Ecto neural progenitor cell (in vitro differentiated cells): Measurements from ENCODE around the gene DCLK2.

ENCODE experiments used
- DNase-seq: peaks from one replicate; pipeline ENCODE4 v3.0.0-alpha.2; 2018; ENCODE audit warnings: low spot score

The DCLK2 gene

DNA sequence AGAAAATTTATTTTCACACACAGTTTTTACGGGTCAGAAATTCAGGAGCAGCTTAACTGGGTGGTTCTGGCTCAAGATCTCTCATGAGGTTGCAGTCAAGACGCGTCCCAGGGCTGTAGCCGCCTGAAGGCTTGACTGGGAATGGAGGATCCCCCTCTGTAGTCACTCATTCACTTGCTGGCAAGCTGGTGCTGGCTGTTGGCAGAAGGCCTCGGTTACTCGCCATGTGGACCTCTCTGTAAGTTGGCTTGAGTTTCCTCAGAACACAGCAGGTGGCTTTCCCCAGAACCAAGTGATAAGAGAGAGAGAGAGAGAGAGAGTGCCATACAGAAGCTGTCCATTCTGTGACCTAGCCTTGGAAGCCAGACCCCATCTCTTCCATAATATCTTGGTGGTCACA, 132.8 kb downstream of the DCLK2 start:
- no peak for DNase-seq

GRCh38 chr4:150211799-150212445, 133.7 kb downstream of the DCLK2 start:
- no peak for DNase-seq

GRCh38 chr4:150212485-150212884, 134.2 kb downstream of the DCLK2 start:
- no peak for DNase-seq

GRCh38 chr4:150212927-150213326, 134.7 kb downstream of the DCLK2 start:
- no peak for DNase-seq

- DNase-seq = no peak
These were observed 137.4 kb downstream of the DCLK2 start for GRCh38 chr4:150215601-150216000.

- no peak for DNase-seq
These were observed 138.5 kb downstream of the DCLK2 start for GRCh38 chr4:150216726-150217125.

- no peak for DNase-seq
These were observed 138.9 kb downstream of the DCLK2 start for GRCh38 chr4:150217192-150217591.

DNA sequence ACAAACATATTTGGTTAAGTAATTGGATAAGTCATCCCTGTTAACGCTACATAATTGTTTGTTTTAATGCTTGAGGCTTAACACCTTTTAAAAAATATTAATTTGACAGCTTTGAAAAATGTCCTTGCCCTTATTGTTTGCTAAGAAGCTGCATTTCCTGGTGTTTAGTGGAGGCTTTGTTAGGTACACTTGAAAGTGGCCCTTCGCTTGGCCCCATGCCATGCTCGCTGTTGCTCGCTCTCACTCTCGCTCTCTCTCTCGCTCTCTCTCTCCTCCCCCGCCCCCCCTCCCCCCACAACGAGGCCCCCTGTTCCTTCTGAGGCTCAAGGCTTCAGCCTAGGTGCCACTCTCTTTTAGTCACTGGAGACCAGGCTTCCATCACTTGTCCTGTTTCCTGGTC, 139.6 kb downstream of the DCLK2 start:
- no peak for DNase-seq

DNA sequence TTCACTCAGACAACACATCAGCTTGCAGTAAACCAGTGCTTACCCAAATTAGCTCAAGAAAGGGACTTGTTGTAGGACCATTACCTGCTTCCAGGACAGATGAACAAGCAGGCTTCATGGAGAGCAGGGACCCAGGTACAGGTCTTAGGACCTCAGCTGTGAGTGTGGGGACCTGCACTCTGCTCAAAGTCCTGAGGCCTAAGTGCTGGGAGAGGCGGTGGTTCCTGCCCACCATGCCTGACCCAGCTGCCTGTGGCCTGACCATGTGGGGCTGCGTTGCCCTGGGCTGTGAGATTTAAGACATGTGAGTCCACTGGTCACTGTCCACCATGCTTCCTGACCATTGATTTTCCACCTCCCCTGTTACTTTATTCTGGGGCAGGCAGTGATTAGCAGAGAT, 140.2 kb downstream of the DCLK2 start:
- DNase-seq = no peak

DNA sequence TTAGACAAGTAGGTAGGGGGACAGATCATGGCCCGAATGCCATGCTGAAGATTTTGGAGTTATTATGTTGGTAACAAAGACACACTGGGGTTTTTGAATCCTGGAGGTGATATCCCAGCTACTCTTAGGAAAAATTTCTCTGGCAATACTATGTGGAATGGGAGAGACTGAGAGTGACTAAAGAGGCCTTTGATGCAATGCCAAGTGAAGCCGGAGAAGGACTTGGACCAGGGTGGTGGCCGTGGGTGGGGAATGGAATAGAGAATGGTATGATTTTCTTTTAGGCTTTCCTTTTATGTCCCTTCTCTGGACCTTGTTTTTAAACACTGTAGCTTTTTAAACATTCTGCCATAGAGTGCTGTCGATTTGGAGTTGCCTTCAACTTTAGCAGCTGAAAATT, 141.6 kb downstream of the DCLK2 start:
- DNase-seq = no peak

DNA sequence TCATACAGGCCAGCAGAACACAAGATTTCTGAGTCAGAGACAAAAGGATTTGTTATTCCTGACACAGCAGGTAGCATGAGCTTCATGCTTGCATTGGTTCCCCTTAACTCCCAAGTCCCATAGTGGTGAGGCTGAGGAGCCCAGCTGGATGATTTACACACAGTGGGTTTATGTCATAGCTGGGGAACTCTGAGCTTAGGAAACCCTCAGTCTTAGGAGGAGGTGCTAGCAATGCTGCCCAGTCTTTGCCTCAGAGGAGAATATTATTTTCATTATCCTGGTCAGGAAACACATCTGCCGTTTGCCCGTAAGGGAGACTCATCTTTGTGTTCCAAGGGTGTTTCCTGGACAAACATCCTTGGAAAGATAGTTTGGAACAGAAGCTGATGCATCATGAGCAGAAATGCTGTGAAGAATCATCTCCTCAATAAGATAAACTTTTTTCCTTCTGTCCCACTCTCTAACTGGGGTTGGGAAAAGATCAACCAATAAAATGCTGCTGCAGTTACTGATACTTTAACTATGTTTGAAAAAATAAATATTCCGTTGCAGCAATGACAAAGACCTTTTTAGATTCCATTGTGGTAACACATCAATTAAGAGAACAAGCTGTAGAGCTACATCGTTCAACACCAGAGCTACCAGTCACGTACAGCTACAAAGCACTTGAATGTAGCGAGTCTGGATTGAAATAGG, 146.8 kb downstream of the DCLK2 start:
- no peak for DNase-seq

GRCh38 chr4:150229520-150229919, 151.3 kb downstream of the DCLK2 start:
- no peak for DNase-seq

GRCh38 chr4:150230561-150230960, 152.3 kb downstream of the DCLK2 start:
- DNase-seq = no peak

- no peak for DNase-seq
These were observed 153.0 kb downstream of the DCLK2 start for GRCh38 chr4:150231107-150231770.

GRCh38 chr4:150232029-150232428, 153.8 kb downstream of the DCLK2 start:
- DNase-seq = no peak

- DNase-seq = no peak
These were observed 156.0 kb downstream of the DCLK2 start for GRCh38 chr4:150234246-150234645.

- DNase-seq = no peak
These were observed 157.1 kb downstream of the DCLK2 start for GRCh38 chr4:150235317-150235716.

- no peak for DNase-seq
These were observed 157.6 kb downstream of the DCLK2 start for GRCh38 chr4:150235808-150236271.

- DNase-seq = no peak
These were observed 158.4 kb downstream of the DCLK2 start for GRCh38 chr4:150236626-150237025.

DNA sequence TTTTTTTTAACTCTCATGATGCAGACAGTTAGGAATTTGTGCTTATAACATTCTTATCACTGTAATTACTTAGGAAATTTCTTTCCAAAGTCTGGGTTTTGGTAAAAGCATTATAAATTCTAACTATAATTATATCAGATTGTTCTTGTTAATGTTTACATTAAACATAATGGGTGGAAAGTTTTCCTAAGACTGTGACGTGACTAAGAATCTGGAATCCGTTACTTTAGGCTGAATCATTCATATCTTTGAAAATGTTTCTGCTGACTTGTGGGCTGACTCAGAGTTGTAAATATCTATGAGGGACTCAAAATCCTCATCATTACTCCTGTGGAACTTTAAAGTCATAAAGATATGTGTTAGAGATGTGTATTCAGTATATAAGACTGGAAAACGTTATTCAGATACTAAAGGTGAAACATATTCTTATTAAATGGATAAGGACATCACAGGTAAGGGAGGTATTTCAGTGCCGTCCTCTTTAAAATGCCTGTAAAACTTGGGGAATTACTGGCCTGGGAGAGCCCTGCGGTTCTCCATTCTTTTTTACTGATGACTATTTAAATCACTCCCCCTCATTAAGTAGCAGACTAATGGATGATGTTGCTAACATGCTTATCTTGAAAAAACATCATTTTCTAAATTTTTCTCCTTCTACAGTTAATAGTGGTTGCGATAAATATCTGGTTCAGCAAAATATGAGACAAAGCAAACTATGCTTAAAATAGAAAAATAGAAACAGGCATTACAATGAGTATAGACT, 159.0 kb downstream of the DCLK2 start:
- no peak for DNase-seq

- DNase-seq = no peak
These were observed 160.3 kb downstream of the DCLK2 start for GRCh38 chr4:150238591-150238990.

- DNase-seq = no peak
These were observed 161.8 kb downstream of the DCLK2 start for GRCh38 chr4:150240011-150240410.
